D721Med (cell line): ENCODE data around the gene ZNF606.

Source experiments
- DNase-seq: peaks from one replicate; pipeline ENCODE4 v3.0.0; 2011; ENCODE audit warnings: low spot score; ENCODE audit not compliant: insufficient read length
- FAIRE-seq: peaks from 2 replicates; lab custom pipeline; 2011; peaks lifted over from hg19 to GRCh38; lab: Jason Lieb, UNC
- CTCF ChIP-seq: IDR thresholded peaks from 2 replicates; pipeline ENCODE4 v1.5.1; 2012; ENCODE audit warnings: mild to moderate bottlenecking, control low read depth; ENCODE audit not compliant: insufficient read depth; ENCODE audit errors: missing control alignments

ZNF606 gene

GRCh38 chr19:57992841-57993240 is 9.8 kb downstream of the ZNF606 start:
- TF ChIP-seq CTCF = no peak
- no peak for DNase-seq
- no peak for FAIRE-seq

GRCh38 chr19:57978586-57979289 is 23.9 kb downstream of the ZNF606 start:
- no peak for TF ChIP-seq CTCF
- no peak for DNase-seq
- no peak for FAIRE-seq

- FAIRE-seq (no peak), DNase-seq (no peak)
- TF ChIP-seq CTCF = no peak
Observed at GRCh38 chr19:57974434-57974833, 28.2 kb downstream of the ZNF606 start, which contains the start of gene C19orf18. Gene C19orf18 (minus strand): TSS chr19:57974534. CDS start chr19:57974432, 102 bp downstream.

GRCh38 chr19:57964761-57965160 is 37.9 kb downstream of the ZNF606 start:
- FAIRE-seq = no peak
- TF ChIP-seq CTCF = no peak
- DNase-seq = no peak

- DNase-seq = no peak
- no peak for FAIRE-seq
- TF ChIP-seq CTCF = no peak
Observed at GRCh38 chr19:57961785-57962184, 40.8 kb downstream of the ZNF606 start.

GRCh38 chr19:57954996-57955395 is 47.6 kb downstream of the ZNF606 start:
- DNase-seq (no peak), FAIRE-seq (no peak)
- no peak for TF ChIP-seq CTCF

GRCh38 chr19:57949702-57950101 is 52.9 kb downstream of the ZNF606 start:
- FAIRE-seq (no peak), DNase-seq (no peak)
- no peak for TF ChIP-seq CTCF
